ENCODE measurements around the gene TP53RK. TPM values are rescaled to one million over a fixed set of nuclear protein-coding genes. Genes with fewer than 3 reads are reported as not detected.

TP53RK gene
- total and polyA plus RNA-seq, 2 of the 13 experiments (the other 11 are each of a cell fraction or from before 2014, with no cell fraction given): 12.9 to 25.5 TPM

- TF ChIP-seq HNF1A (IDR thresholded peaks at IDR 0.05; ENCODE audit: low read depth): peak; percentile 68; the same call in 1 of the 2 replicates
- peak; percentile 94; the same call in 1 of the 2 replicates for TF ChIP-seq HNF1A (CRISPR knock-in tag; IDR thresholded peaks at IDR 0.05; ENCODE audit: borderline replicate concordance)
- TF ChIP-seq ZBTB44 (CRISPR knock-in tag; IDR thresholded peaks at IDR 0.05): 0 out of 2 replicates have a peak, but pooled peaks have one; percentile 12
- no peak for TF ChIP-seq ZNF709 (CRISPR knock-in tag; IDR thresholded peaks at IDR 0.05)
- peak; percentile 86 for TF ChIP-seq ARNTL (CRISPR knock-in tag; IDR thresholded peaks at IDR 0.05)
- no peak for TF ChIP-seq RFX3 (CRISPR knock-in tag; IDR thresholded peaks at IDR 0.05)
- TF ChIP-seq NCOA1 (CRISPR knock-in tag; IDR thresholded peaks at IDR 0.05): peak; percentile 94
- TF ChIP-seq PBX2 (CRISPR knock-in tag; IDR thresholded peaks at IDR 0.05): no peak
- TF ChIP-seq CHD2 (IDR thresholded peaks at IDR 0.05; ENCODE audit: low read depth, low read length): no peak
Observed at GRCh38 chr20:46674253-46675083, 14.8 kb downstream of the TP53RK start (continued).

All from HepG2 (cell line).